Fibroblast of skin of left biceps (primary cell): ENCODE data around the gene GLRX.
"Not testable (repeated sequence)": the region's sequence is repeated elsewhere in the genome, so short reads cannot be mapped to it uniquely, and the experiment has no call there.

Experiments used
- DNase-seq, 2 experiments: peaks; one replicate each; pipeline ENCODE4 v3.0.0-alpha.2; 2013; ENCODE audit warnings: low read depth in 2 of 2

Gene GLRX

DNA sequence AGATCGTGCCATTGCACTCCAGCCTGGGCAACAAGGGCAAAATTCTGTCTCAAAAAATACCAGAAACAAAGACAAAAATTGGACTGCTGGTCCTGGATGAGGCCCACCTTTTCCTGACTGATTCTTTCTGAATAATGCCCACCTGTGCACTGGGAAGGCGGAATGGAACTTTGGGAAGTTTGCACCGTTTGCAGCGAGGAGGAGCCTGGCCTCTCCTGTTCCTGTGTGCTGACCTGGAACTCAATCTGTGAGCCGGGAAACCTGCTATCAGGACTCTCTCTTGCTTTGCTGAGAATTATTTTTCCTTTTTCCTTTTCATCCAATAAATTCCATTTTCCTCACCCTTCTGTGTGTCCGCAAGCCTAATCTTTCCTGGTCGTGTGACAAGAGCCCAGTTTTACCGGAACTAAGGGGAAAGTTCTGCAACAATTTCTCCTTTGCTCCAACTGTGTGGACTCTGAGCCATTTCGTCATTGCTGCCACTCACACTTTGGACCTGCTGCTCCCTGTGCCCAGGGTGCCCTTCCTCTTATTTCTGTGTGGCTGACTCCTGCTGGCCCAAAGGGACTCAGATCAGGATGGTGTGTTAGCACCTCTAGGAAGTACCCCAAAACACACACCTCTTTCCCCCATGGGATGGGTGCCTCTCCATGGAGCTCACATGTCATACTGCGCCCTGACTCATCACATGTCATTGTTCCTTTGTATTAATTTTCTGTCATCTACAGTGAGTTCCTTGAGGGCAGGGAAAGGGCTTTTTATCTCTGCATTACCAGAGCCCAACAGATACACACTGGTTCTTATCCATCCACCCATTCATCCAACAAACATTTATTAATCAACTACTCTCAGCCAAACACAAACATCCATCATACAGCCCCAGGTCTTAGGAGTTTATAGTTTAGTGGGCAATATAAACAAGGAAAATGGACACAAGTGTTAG, 4.7 kb upstream of the GLRX start:
- DNase-seq, result no peak

GRCh38 chr5:95825495-95825894, 3.0 kb upstream of the GLRX start:
- no peak for DNase-seq

DNA sequence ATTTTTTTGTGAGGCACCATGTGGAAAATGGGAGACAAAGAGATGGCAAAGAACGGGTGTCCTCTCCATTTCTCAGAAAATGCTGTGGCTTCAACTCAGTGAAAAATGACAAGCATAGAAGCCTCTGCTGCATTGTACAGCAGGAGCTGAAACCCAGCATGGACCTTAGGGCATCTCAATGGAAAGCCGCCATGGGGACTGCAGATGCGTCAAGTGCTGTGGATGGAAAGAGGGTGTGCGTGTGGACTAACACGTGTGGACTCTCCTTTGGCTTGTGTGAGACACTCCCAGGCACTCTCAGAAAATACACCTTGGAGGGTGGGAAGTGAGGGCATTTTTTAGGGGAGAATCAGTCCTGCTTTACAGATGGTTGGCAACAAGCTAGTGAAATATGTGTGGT, 2.2 kb upstream of the GLRX start:
- DNase-seq, result no peak

DNA sequence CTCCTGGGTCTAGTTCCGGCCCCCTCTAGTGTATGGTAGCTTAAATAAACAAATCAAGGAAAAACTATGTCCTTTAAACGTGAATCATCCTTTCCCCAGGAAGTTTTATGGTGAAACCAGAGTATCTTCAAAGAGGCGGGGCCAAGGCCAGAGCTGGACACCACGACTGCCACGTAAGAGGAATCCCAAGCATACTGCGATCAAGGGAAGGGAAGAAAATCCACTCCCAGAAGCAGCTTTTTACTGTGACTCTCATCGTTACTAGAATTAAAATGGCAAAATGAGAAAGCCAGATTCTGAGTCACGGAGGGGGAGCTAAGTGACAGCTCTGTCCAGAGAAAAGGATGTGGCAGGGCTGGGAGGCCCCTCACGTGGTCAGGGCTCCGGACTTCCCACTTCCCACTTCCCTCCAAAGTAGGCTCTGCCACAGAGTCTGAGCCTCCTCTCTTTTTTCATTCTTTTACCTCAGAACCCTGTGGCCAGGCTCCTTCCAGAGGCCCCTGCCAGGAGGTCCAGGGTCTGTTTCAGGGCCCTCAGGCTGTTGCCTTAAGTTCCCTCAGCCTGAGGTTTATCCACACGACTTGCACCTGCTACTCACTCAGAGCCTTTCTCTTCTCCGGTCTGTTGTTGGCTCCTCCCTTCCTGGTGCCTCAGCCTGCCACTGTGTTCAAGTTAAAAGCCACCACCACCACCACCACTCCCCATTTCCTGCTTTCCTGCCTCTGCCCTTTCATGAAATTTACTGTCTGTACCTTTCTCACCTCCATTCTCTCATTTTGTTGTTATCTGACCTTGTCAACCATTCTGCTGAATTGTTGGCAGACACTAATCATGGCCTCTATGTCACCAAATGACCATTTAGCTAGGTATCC, 1.4 kb upstream of the GLRX start:
- DNase-seq, result peak; percentile 56 to 58

- DNase-seq, result no peak
These were observed 752 bp upstream of the GLRX start for GRCh38 chr5:95823218-95823737.

GRCh38 chr5:95822043-95822541, 434 bp downstream of the GLRX start:
- no peak for DNase-seq

DNA sequence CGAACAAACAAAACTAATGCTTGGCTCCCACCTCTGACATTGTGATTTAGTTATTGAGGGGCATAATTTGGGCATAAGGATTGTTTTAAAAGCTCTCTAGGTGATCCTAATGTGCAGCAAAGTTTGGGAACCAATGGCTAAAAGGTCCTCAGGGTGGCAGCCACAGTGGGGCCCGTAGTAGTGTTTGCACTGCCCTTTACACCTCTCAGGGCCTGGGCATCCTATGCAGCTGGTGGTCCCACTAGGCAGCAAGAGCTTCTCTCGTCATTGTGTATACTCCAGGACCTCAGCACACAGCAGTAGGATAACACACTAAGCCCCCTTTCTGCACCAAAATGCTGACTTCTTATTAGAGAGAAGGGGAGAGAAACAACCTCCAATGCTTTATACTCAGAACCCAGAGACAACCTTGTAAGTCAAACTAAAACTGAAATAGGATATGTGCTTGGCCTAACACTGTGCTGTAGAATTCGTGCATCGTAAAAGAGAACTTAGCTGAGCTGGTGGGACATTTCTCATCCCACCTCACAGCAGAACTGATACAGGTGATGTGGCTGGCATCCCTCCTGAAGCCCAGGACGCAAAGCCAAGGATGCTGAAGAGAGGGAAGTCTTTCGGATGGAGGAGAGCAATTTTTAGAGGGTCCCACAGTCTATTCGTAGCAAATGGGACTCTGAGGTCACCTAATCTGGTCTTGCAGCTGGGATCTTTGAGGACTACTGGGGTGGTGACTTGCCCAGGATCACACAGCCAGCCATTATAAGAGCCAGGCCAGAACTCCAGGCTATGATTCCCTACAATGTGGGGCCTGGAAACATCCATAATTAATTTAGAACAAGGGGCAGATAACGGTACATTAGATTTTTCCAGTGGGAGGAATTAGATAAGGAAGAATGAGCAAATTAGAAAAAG, 1.2 kb downstream of the GLRX start:
- no peak for DNase-seq

DNA sequence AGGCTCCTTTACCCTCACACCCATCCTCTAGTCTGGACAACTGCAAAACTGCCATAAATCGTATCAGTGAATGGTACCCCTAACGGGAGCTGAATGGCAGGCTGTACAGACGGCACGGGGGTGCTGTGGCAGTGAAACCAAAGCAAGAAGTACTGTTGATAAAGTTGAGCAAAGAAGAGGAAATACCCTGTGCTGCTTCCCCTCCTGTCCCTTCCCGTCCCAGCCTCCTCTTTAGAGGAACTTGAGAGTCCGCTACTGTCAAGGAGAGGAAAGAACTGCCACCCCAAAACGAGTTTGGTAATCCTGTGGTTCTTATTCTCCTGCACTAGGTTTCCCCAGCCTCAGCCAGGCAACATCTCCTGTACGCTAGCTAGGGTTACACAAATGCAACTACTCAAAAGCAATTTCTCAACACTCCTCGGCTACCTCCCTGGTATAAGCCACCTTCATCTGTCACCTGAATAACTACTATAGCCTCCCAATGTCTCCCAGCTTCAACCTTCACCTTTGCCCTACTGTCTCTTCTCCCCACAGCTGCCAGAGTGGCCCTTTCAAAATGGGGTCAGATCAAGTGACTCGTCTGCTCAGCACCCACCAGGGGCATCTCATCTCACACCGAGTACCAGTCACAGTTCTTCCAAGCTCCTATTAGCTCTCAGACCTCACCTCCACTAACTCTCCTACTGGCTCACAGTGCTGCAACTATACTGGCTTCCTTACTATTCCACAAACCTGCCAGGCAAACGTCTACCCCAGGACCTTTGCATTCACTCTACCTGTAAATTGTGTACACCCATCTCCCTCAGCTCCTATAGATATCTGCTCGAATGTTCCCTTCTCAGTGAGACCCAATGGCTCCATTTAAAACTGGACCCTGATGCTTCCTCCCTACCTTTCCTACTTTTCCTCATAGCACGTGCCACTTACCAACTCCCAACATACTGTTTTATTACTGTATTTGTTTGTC, 4.1 kb downstream of the GLRX start:
- DNase-seq, result no peak

- DNase-seq, result no peak
These were observed 5.1 kb downstream of the GLRX start for GRCh38 chr5:95817430-95817829.

DNA sequence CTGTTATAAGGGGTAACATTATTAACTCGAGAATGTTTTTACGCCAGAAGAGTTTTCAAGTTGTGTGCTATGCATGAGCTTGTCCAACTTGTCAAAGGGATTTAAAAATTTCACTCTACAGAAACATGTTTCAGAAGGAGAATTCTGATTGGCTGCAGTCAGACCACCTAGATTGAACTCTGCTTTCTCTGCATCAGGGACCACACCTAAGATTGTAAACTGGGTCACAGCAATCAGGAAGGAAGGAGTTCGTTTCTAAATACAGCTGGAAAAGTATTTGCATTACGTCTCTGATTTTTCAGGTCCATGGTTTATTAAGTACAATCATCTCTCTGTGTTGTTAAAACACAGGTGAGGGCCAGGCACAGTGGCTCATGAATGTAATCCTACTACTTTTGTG, 5.8 kb downstream of the GLRX start:
- no peak for DNase-seq

- DNase-seq, result no peak
These were observed 6.2 kb downstream of the GLRX start for GRCh38 chr5:95816341-95816740.

GRCh38 chr5:95815155-95815729, 7.3 kb downstream of the GLRX start:
- no peak for DNase-seq

- DNase-seq, result not testable (repeated sequence)
These were observed 9.5 kb downstream of the GLRX start for GRCh38 chr5:95813035-95813434.

GRCh38 chr5:95812074-95812471, 10.5 kb downstream of the GLRX start:
- DNase-seq, result no peak

GRCh38 chr5:95811461-95812073, 11.0 kb downstream of the GLRX start:
- DNase-seq, result not testable (repeated sequence)

DNA sequence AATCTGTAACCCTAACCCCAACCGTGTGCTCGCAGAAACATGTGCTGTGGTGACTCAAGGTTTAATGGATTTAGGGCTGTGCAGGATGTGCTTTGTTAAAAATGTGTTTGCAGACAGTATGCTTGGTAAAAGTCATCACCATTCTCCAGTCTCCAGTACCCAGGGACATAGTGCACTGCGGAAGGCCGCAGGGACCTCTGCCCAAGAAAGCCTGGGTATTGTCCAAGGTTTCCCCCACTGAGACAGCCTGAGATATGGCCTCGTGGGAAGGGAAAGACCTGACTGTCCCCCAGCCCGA, 11.5 kb downstream of the GLRX start:
- DNase-seq, result not testable (repeated sequence)

DNA sequence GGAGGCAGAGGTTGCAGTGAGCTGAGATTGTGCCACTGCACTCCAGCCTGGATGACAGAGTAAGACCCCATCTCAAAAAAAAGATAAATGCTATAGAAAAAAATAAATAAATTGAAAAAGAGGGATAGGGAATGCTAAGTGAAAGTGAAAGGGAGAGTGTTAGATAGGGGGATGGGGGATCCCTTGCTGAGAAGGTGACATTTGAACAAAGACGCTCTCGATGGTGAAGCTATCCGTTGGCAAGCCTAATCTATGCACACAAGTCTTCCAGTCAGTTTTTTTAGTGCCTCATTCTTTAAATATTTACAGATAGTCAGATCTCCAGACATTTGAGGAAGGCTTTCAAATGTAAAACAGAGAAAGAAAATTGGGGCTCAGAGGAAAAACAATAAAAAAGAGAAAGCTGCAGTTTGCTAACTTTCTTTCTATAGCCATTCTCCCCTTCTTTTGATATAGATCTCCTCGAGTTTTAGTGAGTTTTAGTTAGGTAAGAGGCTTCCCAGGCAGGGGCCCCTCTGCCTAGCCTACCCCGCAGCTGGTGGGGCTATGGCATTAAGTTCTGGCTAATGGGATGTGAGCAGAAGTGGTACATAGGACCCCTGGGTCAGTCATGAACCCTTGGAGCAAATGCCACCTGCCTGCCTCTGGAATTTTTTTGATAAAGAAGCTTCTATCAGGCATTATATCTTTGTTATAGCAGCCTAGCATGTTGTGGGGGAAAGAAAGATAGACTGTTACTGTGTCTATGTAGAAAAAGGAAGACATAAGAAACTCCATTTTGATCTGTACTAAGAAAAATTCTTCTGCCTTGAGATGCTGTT, 12.0 kb downstream of the GLRX start:
- no peak for DNase-seq

GRCh38 chr5:95809414-95809960, 13.0 kb downstream of the GLRX start:
- no peak for DNase-seq
